ENCODE data around the gene SLC7A6.

SLC7A6 gene

DNA sequence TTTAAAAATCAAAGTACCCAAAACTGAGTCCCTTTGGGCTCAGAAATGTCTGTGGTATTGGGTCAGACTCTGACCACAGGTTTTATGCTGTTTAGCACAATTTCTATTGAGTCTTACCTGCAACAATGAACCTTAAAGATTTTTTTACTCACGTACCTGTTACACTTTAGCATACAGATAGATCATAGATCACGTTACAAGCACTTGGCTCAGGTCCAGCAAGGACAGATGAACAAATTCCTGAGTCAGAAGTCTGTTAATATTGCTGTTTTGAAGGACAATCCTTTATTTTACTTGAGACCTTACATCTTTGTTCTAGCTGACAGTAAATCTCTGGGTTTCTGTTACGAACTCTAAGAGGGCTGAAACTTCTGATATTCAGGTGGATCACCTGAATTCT is 33.6 kb downstream of the SLC7A6 start:
- Histone ChIP-seq H3K9me3 (ENCODE audit: control insufficient read depth in 2 of 2, low read length in 2 of 2) (no peaks in the 10 kb centered on the region), H3K4me3 (ENCODE audit: low read length in 2 of 2) (no peak overlapping the region), H3K36me3 (ENCODE audit: control insufficient read depth in 2 of 2, insufficient read depth in 2 of 2, low read length in 2 of 2) (peaks cover 75 to 84% of the 10 kb centered on the region in 2 donors), H3K9ac (ENCODE audit: low read depth in 1 of 2, low read length in 2 of 2) (no peak overlapping the region), H3K27ac (ENCODE audit: low read depth in 2 of 2, low read length in 2 of 2) (no peak overlapping the region), H3K4me1 (ENCODE audit: control insufficient read depth in 2 of 2, insufficient read depth in 2 of 2, low read length in 2 of 2) (no peaks in the 10 kb centered on the region), H3K27me3 (ENCODE audit: control insufficient read depth in 2 of 2, insufficient read depth in 2 of 2, low read length in 2 of 2) (no peaks in the 10 kb centered on the region)

- H3K9me3 ChIP-seq (ENCODE audit: control insufficient read depth in 2 of 2, low read length in 2 of 2): no peaks in the 10 kb centered on the region
- peaks cover 74 to 84% of the 10 kb centered on the region in 2 donors for H3K36me3 ChIP-seq (ENCODE audit: control insufficient read depth in 2 of 2, insufficient read depth in 2 of 2, low read length in 2 of 2)
- no peak overlapping the region for H3K9ac ChIP-seq (ENCODE audit: low read depth in 1 of 2, low read length in 2 of 2)
- no peaks in the 10 kb centered on the region for H3K27me3 ChIP-seq (ENCODE audit: control insufficient read depth in 2 of 2, insufficient read depth in 2 of 2, low read length in 2 of 2)
- H3K4me1 ChIP-seq (ENCODE audit: control insufficient read depth in 2 of 2, insufficient read depth in 2 of 2, low read length in 2 of 2): no peaks in the 10 kb centered on the region
- H3K4me3 ChIP-seq (ENCODE audit: low read length in 2 of 2): no peak overlapping the region
- H3K27ac ChIP-seq (ENCODE audit: low read depth in 2 of 2, low read length in 2 of 2): no peak overlapping the region
Measured at GRCh38 chr16:68298312-68298711, 34.0 kb downstream of the SLC7A6 start.

DNA sequence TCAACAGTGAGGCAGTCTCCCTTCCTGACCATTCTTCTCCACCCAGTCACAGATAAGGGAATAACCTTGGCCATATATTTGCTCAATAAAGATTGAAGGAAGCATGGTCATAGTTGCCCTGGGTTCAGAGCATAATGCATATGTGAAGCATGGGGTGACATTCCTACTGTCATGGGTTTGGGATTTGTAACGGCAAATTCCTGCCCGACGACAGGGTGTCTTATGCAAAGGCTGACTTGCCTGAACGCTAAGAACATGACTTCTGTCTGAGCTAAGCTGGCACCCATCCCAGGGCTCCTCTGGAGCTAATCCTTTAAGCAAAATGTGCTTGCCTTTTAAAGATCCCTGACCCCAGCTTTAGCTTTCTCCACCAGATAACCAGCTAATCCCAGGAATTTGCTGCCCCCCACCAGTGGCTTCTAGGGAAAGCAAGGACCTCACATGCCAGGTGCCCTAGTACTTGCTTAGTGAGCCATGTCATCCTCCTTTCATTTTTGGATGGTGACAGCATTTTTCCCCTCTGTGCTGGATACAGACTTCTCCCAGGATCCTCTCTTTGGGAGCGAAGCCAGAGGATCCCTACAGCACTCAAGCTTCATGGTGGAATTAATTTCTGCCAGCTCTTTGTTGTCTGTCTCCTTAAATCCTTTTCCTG is 34.7 kb downstream of the SLC7A6 start:
- Histone ChIP-seq H3K4me3 (ENCODE audit: low read length in 2 of 2) (no peak overlapping the region), H3K27ac (ENCODE audit: low read depth in 2 of 2, low read length in 2 of 2) (no peak overlapping the region), H3K27me3 (ENCODE audit: control insufficient read depth in 2 of 2, insufficient read depth in 2 of 2, low read length in 2 of 2) (no peaks in the 10 kb centered on the region), H3K36me3 (ENCODE audit: control insufficient read depth in 2 of 2, insufficient read depth in 2 of 2, low read length in 2 of 2) (peaks cover 76 to 87% of the 10 kb centered on the region in 2 donors), H3K9ac (ENCODE audit: low read depth in 1 of 2, low read length in 2 of 2) (no peak overlapping the region), H3K4me1 (ENCODE audit: control insufficient read depth in 2 of 2, insufficient read depth in 2 of 2, low read length in 2 of 2) (no peaks in the 10 kb centered on the region), H3K9me3 (ENCODE audit: control insufficient read depth in 2 of 2, low read length in 2 of 2) (no peaks in the 10 kb centered on the region)

DNA sequence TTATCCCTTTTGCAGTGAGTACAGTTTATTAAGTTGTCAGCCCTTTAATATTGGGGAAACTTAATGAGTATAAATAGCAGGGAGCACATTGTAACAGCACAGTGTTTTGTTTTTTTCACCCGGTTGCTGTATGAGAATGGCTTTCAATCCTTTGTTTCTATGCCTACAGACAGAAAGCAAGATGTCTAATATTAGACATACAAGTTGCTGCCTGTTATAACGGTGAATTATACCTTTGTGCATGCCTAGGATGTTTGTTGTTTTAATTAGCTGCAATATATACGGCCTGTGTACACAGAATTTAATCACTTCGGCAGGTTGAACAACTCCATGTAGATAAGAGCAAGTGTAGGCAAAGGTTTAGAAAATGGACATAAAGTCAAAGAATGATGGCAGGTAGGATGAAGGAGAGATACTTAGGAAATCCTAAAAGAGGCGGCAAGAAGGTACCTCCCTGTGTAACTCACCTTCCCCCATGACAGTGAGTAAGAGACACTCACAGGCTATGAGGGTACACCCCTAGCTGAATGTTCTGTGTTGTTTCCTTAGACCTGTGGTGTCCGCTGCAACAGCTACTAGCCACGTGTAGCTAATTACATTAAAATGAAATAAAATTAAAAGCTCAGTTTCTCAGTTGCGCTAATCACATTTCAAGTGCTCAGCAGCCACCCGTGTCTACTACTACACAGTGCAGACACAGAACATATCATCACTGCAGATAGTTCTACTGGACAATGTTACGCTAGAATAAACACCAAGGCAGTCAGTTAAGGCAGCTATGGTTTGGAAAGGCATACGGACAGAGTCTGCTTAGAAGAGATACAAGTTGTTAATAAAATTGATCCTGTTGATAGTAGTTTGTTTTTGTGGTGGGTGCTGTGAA is 35.5 kb downstream of the SLC7A6 start:
- Histone ChIP-seq H3K9ac (ENCODE audit: low read depth in 1 of 2, low read length in 2 of 2) (no peak overlapping the region), H3K4me3 (ENCODE audit: low read length in 2 of 2) (no peak overlapping the region), H3K4me1 (ENCODE audit: control insufficient read depth in 2 of 2, insufficient read depth in 2 of 2, low read length in 2 of 2) (no peaks in the 10 kb centered on the region), H3K27me3 (ENCODE audit: control insufficient read depth in 2 of 2, insufficient read depth in 2 of 2, low read length in 2 of 2) (no peaks in the 10 kb centered on the region), H3K36me3 (ENCODE audit: control insufficient read depth in 2 of 2, insufficient read depth in 2 of 2, low read length in 2 of 2) (peaks cover 71 to 86% of the 10 kb centered on the region in 2 donors), H3K27ac (ENCODE audit: low read depth in 2 of 2, low read length in 2 of 2) (no peak overlapping the region), H3K9me3 (ENCODE audit: control insufficient read depth in 2 of 2, low read length in 2 of 2) (no peaks in the 10 kb centered on the region)

DNA sequence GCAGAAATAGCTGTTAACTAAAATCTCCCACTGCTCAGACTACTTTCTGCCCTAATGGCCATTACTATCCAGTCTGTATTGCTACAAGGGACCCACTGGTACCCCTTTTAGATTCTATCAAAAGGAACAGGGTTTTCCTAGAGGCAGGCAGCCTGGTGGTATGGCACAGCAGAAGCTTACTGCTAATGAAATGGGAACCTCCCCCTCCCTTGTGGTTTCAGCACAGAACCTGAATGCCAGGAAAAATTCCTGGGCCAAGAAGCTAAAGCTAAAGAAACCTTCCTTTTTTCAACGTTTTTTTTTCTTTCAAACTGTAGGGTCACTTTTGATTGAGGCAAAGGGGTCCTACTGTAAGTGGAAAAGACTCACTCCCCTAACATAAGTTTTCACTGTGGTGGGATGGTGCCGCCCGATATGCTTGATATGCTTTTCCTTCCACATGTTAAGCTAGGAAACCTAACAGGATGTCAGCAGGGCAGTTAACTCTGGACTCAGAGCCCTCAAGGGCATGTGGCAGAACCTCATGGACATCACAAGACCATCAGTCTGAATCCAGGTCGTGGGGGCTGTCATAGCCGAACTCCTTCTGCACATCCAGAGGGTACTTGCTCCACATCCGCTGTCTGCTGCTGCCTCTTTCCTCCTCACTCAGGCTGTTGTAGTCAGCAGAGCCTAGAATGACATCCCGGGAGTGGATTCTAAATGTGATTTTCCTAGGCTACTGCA is 36.6 kb downstream of the SLC7A6 start:
- no peak overlapping the region for H3K9ac ChIP-seq (ENCODE audit: low read depth in 1 of 2, low read length in 2 of 2)
- no peak overlapping the region for H3K27ac ChIP-seq (ENCODE audit: low read depth in 2 of 2, low read length in 2 of 2)
- H3K27me3 ChIP-seq (ENCODE audit: control insufficient read depth in 2 of 2, insufficient read depth in 2 of 2, low read length in 2 of 2): no peaks in the 10 kb centered on the region
- no peaks in the 10 kb centered on the region for H3K9me3 ChIP-seq (ENCODE audit: control insufficient read depth in 2 of 2, low read length in 2 of 2)
- H3K4me3 ChIP-seq (ENCODE audit: low read length in 2 of 2): no peak overlapping the region
- peaks cover 69 to 88% of the 10 kb centered on the region in 2 donors for H3K36me3 ChIP-seq (ENCODE audit: control insufficient read depth in 2 of 2, insufficient read depth in 2 of 2, low read length in 2 of 2)
- no peaks in the 10 kb centered on the region for H3K4me1 ChIP-seq (ENCODE audit: control insufficient read depth in 2 of 2, insufficient read depth in 2 of 2, low read length in 2 of 2)

GRCh38 chr16:68306633-68307032 is 42.3 kb downstream of the SLC7A6 start:
- Histone ChIP-seq H3K4me3 (ENCODE audit: low read length in 2 of 2) (no peak overlapping the region), H3K4me1 (ENCODE audit: control insufficient read depth in 2 of 2, insufficient read depth in 2 of 2, low read length in 2 of 2) (peaks cover 16 to 17% of the 10 kb centered on the region in 2 donors), H3K36me3 (ENCODE audit: control insufficient read depth in 2 of 2, insufficient read depth in 2 of 2, low read length in 2 of 2) (peaks cover 26 to 54% of the 10 kb centered on the region in 2 donors), H3K27me3 (ENCODE audit: control insufficient read depth in 2 of 2, insufficient read depth in 2 of 2, low read length in 2 of 2) (no peaks in the 10 kb centered on the region), H3K27ac (ENCODE audit: low read depth in 2 of 2, low read length in 2 of 2) (no peak overlapping the region), H3K9ac (ENCODE audit: low read depth in 1 of 2, low read length in 2 of 2) (no peak overlapping the region), H3K9me3 (ENCODE audit: control insufficient read depth in 2 of 2, low read length in 2 of 2) (no peaks in the 10 kb centered on the region)

DNA sequence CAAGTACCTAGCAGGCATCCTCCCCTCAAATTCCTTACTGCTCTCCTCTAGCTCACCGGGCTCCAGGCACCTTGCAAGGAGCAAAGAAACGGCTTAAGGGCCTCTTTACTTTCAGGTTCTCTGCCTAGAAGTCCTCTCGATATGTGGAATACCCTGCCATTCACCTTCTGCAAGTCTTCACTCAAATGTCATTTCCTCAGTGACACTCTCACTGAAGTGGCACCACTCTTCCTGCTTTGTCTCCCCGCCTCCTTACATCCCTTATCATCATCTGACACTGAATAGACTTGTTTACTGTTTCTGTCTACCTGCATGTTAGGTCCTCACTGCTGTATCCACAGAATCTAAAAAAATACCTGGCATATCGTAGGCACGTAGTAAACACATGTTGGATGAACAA is 45.5 kb downstream of the SLC7A6 start:
- Histone ChIP-seq H3K36me3 (ENCODE audit: control insufficient read depth in 2 of 2, insufficient read depth in 2 of 2, low read length in 2 of 2) (peaks cover 5 to 31% of the 10 kb centered on the region in 2 donors), H3K4me1 (ENCODE audit: control insufficient read depth in 2 of 2, insufficient read depth in 2 of 2, low read length in 2 of 2) (peaks cover 17 to 19% of the 10 kb centered on the region in 2 donors), H3K9ac (ENCODE audit: low read depth in 1 of 2, low read length in 2 of 2) (peak overlapping the region; percentile 80 to 97), H3K27me3 (ENCODE audit: control insufficient read depth in 2 of 2, insufficient read depth in 2 of 2, low read length in 2 of 2) (no peaks in the 10 kb centered on the region), H3K9me3 (ENCODE audit: control insufficient read depth in 2 of 2, low read length in 2 of 2) (no peaks in the 10 kb centered on the region), H3K4me3 (ENCODE audit: low read length in 2 of 2) (peak overlapping the region; percentile 90 to 98), H3K27ac (ENCODE audit: low read depth in 2 of 2, low read length in 2 of 2) (peak overlapping the region in 1 of 2 donors; percentile 88)

DNA sequence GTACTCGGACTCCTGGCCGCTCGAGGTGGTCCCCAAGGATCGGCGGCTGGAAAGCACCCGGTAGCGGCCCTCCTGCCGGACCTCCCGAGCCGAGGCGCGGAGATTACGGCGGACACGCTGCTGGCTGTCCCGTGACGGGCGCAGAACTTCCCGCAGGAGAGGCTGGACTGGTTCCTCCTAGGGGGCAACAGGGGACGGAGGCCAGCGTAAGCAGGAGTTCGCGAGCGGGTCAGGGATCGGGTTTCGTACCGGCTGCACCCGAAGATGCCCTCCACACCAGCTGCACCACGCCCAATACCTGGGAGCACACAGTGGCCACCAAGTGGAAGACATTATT is 46.1 kb downstream of the SLC7A6 start:
- Histone ChIP-seq H3K4me1 (ENCODE audit: control insufficient read depth in 2 of 2, insufficient read depth in 2 of 2, low read length in 2 of 2) (peaks cover 17 to 19% of the 10 kb centered on the region in 2 donors), H3K27me3 (ENCODE audit: control insufficient read depth in 2 of 2, insufficient read depth in 2 of 2, low read length in 2 of 2) (no peaks in the 10 kb centered on the region), H3K4me3 (ENCODE audit: low read length in 2 of 2) (peak overlapping the region; percentile 90 to 98), H3K9ac (ENCODE audit: low read depth in 1 of 2, low read length in 2 of 2) (peak overlapping the region; percentile 80 to 97), H3K36me3 (ENCODE audit: control insufficient read depth in 2 of 2, insufficient read depth in 2 of 2, low read length in 2 of 2) (peaks cover 5 to 27% of the 10 kb centered on the region in 2 donors), H3K9me3 (ENCODE audit: control insufficient read depth in 2 of 2, low read length in 2 of 2) (no peaks in the 10 kb centered on the region), H3K27ac (ENCODE audit: low read depth in 2 of 2, low read length in 2 of 2) (peak overlapping the region; percentile 80 to 88)

DNA sequence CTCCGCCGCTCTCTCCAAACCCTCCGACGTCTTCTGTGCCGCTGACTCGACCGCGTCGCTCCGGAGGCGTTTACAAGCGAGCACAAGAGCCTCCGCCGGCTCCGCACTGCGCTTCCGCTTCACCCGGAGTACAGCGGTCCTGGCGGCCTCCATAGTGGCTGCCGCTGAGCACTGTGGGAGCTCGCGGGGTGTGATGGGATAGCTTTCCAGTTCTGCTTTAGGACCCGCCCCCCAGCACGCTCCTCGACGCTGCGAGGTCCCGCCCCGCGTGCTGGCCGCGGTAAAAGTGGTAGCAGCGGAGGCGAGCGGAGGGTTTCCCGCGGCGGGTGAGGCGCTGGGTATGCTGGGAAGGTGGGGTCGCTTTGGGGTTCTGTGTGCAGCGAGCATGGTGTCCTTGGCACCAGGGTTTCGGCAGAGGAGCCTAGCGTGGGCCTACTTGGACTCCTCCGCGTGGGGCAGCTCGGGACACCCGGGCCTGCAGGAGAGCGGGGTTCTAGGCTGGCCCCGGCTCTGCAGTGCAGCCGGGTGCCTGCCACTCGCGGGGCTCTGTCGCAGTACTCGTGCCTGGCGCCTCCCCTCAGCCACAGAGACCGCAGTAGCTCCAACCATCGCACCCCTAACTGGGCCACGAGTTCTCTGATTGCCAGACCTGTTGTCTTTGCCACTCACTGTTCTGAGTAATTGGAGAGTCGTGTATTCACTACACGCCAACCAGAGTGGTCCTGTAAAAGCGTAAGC is 46.6 kb downstream of the SLC7A6 start, which contains the start of the genes PRMT7 and SLC7A6OS:
PRMT7 (plus strand) TSS at position 246 of the 738 bp plus-strand sequence. CDS start 4,961 bp downstream, outside the sequence.
SLC7A6OS (minus strand) TSS at position 173 of the 738 bp plus-strand sequence; CDS start at position 153, 20 bp downstream.
- Histone ChIP-seq H3K36me3 (ENCODE audit: control insufficient read depth in 2 of 2, insufficient read depth in 2 of 2, low read length in 2 of 2) (peaks cover 4 to 29% of the 10 kb centered on the region in 2 donors), H3K9ac (ENCODE audit: low read depth in 1 of 2, low read length in 2 of 2) (peak within 1 kb of the TSS; percentile 80 to 97), H3K27ac (ENCODE audit: low read depth in 2 of 2, low read length in 2 of 2) (peak within 1 kb of the TSS; percentile 80 to 88), H3K4me3 (ENCODE audit: low read length in 2 of 2) (peak within 1 kb of the TSS; percentile 90 to 98), H3K27me3 (ENCODE audit: control insufficient read depth in 2 of 2, insufficient read depth in 2 of 2, low read length in 2 of 2) (no peaks in the 10 kb centered on the region), H3K9me3 (ENCODE audit: control insufficient read depth in 2 of 2, low read length in 2 of 2) (no peaks in the 10 kb centered on the region), H3K4me1 (ENCODE audit: control insufficient read depth in 2 of 2, insufficient read depth in 2 of 2, low read length in 2 of 2) (peaks cover 17 to 19% of the 10 kb centered on the region in 2 donors)

All from mucosa of rectum (tissue), 2 donors.